ENCODE data around the gene BMPR1B. TPM values are rescaled to one million over a fixed set of nuclear protein-coding genes. Genes with fewer than 3 reads are reported as not detected.

BMPR1B gene
- polyA plus RNA-seq, 1 experiment, result 0.07 TPM

DNA sequence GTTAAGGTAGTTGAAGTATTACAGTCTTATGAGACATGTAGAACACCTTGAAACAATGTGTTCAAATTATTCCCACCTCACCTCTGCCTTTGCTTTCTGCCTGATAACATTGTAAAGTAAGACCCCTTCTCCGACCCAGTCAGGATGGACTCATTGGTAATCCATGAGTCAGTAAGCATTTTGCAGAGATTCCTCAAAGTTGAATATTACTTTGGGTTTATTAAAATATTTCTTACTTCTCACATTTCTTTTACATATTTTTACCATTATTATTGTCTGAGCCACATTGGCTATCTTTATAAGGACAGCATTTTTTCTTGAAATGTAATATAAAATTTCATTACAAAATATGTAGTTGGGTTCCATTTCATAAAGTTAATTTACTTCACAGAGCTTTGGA lies 201.6 kb downstream of the BMPR1B start:
- Histone ChIP-seq H3K27me3 (ENCODE audit: control insufficient read depth, insufficient read depth, low read length) (no peaks in the 10 kb centered on the region), H3K4me3 (ENCODE audit: low read depth, low read length) (no peak overlapping the region), H3K36me3 (ENCODE audit: control insufficient read depth, insufficient read depth, low read length) (no peaks in the 10 kb centered on the region)
- CTCF ChIA-PET, result no interaction called here
- POLR2A ChIA-PET, result no interaction called here
- no peak for TF ChIP-seq CTCF (IDR thresholded peaks at IDR 0.05; ENCODE audit: insufficient read depth, low read depth, low read length)
- DNase-seq (ENCODE audit: low read depth), result no peak

- POLR2A ChIA-PET, result no interaction called here
- Histone ChIP-seq H3K36me3 (ENCODE audit: control insufficient read depth, insufficient read depth, low read length) (no peaks in the 10 kb centered on the region), H3K4me3 (ENCODE audit: low read depth, low read length) (no peak overlapping the region), H3K27me3 (ENCODE audit: control insufficient read depth, insufficient read depth, low read length) (no peaks in the 10 kb centered on the region)
- no peak for TF ChIP-seq CTCF (IDR thresholded peaks at IDR 0.05; ENCODE audit: insufficient read depth, low read depth, low read length)
- CTCF ChIA-PET, result no interaction called here
- DNase-seq (ENCODE audit: low read depth), result no peak
Observed at GRCh38 chr4:94960708-94961107, 203.0 kb downstream of the BMPR1B start.

- H3K27me3 ChIP-seq (ENCODE audit: control insufficient read depth, insufficient read depth, low read length), result no peaks in the 10 kb centered on the region
- no peak overlapping the region for H3K4me3 ChIP-seq (ENCODE audit: low read depth, low read length)
- TF ChIP-seq CTCF (IDR thresholded peaks at IDR 0.05; ENCODE audit: insufficient read depth, low read depth, low read length), result no peak
- ChIA-PET POLR2A (no interaction called here), CTCF (no interaction called here)
- H3K36me3 ChIP-seq (ENCODE audit: control insufficient read depth, insufficient read depth, low read length), result no peaks in the 10 kb centered on the region
- DNase-seq (ENCODE audit: low read depth), result no peak
Observed at GRCh38 chr4:94961420-94961819, 203.7 kb downstream of the BMPR1B start.

- no peak for TF ChIP-seq CTCF (IDR thresholded peaks at IDR 0.05; ENCODE audit: insufficient read depth, low read depth, low read length)
- DNase-seq (ENCODE audit: low read depth), result no peak
- no peaks in the 10 kb centered on the region for H3K27me3 ChIP-seq (ENCODE audit: control insufficient read depth, insufficient read depth, low read length)
- POLR2A ChIA-PET, result no interaction called here
- CTCF ChIA-PET, result no interaction called here
- no peak overlapping the region for H3K4me3 ChIP-seq (ENCODE audit: low read depth, low read length)
- no peaks in the 10 kb centered on the region for H3K36me3 ChIP-seq (ENCODE audit: control insufficient read depth, insufficient read depth, low read length)
Observed at GRCh38 chr4:94962484-94962883, 204.7 kb downstream of the BMPR1B start.

DNA sequence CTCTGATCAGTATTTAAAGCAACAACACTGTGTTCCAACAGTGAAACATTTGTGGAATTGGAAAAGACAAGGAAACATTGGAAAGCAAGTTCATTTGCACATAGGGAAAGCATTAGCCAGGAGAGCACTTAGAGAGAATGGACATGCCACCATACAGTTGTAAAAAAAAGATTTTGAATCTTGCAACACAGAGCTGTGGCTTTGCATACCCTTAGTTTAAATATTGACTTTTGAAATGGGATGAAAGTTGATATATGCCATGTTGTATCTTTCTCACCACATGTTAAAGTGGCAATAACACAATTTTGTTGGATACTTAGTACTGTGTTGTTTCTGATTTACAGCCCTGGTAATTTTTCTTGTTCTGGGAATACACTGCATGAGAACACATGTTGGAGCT lies 208.1 kb downstream of the BMPR1B start:
- DNase-seq (ENCODE audit: low read depth), result no peak
- Histone ChIP-seq H3K27me3 (ENCODE audit: control insufficient read depth, insufficient read depth, low read length) (no peaks in the 10 kb centered on the region), H3K4me3 (ENCODE audit: low read depth, low read length) (no peak overlapping the region), H3K36me3 (ENCODE audit: control insufficient read depth, insufficient read depth, low read length) (no peaks in the 10 kb centered on the region)
- ChIA-PET POLR2A (no interaction called here), CTCF (interaction anchor here (0.7 kb wide), 1 partner anchor 45 kb away, joined by 3 read pairs; no protein-coding TSS in a partner anchor)
- no peak for TF ChIP-seq CTCF (IDR thresholded peaks at IDR 0.05; ENCODE audit: insufficient read depth, low read depth, low read length)
